HG03135 (cell line): Measurements from ENCODE around the gene DTNBP1.

Experiments used
- ATAC-seq: cut with Tn5 transposase; IDR thresholded peaks from one replicate; pipeline ENCODE4 v1.9.1; 2021; ENCODE audit warnings: mild to moderate bottlenecking, moderate library complexity; ENCODE audit not compliant: unreplicated experiment

DTNBP1 gene

DNA sequence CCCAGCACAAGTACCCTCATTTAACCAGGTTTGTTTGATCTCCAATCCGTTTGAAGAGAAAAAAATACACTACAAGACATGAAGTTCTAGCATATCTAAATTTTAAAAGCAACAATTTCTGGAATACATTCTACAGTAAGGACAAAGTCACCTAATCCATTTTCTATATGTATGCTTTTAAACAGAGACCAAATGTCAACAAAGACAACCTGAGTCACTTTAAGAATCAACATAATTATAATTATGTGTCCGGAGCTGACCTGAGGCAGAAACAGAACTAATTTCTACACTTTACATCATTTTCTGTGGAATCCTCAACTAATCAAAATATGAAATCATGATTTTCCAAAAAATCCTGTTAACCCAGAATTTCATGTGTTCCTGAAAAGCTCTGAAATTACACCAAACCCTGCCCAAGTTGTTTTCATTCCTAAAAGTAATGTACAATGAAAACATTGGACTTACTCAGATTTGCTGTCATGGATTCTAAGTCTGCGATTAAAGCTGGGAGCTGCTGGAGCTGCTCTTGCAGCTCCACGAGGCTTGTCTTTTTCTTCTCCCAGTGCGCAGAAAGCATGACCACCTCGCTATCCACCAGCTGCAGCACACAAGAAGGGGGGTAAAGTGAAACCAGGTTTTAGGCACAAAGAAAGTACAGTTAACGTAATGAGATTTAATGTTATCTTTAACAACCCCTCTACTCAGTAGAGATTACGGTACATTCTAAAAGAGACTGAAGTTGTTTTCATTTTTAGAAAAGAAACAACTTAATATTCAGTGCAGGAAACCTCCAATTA, 35.8 kb downstream of the DTNBP1 start:
- no peak for ATAC-seq

DNA sequence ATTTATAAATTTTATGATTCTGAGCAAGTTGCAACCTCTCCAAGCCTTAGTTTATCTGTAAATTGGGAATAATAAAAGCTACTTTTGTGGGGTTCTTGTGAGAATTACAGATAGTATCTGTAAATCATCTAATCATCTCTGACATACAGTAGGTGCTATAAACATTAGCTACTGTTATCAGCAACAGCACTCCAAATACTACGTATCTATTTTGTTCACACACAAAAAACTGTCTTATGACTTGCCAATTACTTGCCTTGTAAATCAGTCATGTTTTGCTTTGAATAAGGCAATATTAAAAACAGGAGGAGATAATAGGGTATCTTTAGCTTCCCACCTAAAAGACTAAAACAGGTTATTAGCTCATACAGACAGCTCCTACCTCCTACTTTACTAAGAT, 36.7 kb downstream of the DTNBP1 start:
- ATAC-seq: no peak

DNA sequence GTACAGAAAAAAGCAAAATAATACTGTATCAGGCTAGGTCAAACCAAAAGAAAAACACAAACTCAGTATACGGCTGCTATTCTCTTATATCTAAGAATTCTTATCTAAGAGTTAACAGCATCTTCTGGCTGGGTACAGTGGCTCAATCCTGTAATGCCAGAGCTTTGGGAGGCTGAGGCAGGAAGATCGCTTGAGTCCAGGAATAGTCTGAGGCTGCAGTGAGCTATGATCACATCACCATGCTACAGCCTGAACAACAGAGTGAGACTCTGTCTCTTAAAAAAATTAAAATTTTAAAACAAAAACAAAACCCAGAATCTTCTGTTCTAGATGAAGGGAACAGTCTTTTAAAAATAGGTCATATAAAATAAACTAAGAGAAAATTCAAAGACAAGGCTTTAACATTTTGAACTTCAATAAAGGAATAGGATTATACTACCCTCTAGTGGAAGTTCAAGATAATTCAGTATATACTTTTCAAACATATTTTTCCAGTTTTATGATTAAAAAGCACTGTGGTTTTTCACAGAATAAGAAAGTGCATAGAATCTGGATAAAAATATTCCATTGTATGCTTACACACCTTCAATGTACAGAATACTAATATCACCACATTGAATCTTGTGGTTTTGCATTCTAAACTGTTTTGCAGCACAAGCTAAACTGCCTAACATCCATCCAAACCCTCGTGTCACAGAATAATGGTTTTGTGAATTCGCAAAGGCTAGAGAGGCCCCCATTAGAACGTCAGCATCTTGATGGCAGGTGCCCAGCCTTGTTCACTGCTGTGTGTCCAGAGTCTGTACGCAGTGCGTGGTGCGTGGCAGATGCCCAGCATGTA, 39.3 kb downstream of the DTNBP1 start:
- no peak for ATAC-seq

DNA sequence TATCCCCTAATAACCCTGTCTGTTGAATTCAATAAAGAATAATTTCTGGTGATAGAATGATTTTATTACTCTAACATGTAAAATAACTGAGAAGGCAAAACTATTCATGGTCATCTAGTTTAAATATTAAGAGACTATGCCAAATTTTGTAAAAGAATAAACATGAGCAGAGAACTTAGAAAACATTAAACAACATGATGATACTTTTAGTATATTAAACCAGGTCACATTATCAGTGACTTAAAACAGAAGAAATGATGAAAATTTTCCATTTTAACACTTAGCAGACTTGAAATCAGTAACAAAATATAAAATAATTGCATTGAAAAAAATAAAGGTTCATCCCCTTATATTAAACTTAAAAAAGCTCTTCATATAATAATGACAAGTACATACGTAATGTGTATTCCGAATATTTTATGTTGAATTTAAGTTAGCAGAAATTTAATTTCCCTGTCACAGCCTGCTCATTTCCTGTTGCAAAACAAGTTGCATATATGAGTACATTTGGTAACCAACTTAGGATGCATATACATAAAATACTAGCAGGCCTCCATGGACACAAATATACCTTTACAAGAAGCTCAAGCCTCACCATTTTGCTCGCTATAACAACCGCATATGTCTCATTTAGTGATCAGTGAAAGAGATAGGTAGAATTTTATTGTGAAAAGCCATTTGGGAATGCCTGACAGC, 40.6 kb downstream of the DTNBP1 start:
- no peak for ATAC-seq

DNA sequence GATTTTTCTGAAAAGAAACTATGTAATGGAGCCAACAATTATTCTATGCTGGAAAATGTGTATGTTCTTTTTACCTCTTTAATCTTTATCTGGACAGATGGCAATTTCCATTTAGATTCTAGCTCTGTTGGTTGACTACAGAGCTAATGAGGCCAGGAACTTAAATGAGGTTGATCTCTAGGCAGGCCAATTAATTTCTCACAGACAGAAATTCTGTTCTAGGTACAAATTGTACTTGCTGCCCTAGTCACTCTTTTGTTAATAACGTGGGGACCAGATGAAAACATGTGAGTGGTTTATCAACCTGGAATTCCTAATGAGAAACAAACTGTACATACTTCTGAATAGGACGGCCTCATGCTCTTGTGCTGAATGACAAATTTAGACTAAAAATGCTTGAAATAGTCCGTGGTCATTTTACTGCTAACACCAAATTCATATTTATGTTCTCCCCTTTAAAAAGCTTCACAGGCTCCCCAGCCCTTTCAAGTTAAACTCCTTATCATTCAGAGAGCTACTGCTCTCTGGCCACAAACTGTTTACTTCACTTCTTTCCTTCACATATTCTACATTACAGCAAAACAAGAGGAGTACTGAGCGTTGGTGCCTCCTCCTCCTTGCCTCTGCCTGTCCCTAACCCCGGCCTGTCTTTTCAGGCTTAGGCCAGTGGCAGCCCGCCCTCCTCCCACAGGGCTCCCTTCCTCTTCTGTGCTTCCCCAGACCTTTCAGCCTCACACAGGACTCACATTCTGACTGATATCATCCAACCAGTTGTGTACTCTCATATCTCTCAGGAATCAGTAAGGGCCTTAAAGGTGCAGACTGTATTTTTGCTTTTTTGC, 41.4 kb downstream of the DTNBP1 start:
- peak; percentile 95 for ATAC-seq

DNA sequence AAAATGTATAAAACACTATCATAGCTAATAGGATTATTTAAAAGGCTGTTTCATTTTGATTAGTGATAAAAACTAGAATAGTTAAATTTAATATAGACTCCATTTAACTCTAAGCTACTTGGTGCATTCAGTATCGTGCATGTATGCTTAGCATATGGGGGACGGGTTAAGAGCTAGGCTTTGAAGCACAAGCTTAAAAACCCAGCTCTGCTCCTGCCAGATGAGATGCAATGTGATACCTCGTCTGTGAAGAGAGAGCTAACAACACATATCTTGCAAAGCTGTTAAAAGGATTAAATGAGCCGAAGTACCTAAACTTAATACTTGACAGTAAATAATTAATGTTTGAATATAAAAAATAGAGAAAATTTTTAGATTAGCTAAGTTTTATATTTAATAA, 42.2 kb downstream of the DTNBP1 start:
- no peak for ATAC-seq

DNA sequence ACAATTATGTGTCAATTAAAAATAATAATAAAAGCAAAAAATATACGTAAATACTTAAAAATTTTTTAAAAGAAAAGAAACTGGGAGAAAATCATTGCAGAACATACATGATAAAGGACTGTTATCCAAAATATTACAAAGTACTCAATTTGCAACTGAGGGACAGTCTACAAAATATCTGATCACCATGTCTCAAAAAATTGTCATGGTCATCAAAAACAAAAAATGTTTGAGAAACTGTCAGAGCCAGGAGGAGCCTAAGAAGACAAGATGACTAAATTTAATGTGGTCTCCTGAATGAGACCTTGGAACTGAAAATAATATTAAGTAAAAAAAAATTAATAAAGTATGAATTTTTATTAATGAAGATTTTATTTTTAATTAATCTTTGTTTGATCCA, 43.5 kb downstream of the DTNBP1 start:
- no peak for ATAC-seq

DNA sequence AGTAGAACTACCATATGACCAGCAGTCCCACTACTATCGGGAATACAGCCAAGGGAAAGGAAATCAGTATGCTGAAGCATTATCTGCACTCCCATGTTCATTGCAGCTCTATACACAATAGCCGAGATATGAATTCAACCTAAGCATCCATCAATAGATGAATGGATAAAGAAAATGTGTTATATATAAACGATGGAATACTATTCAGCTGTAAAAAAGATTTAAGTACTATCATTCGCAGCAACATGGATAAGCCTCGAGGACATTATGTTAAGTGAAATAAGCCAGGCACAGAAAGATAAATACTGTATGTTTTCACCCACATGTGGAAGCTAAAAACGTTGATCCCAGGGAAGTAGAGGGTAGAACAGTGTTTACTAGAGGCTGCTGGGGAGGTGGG, 44.1 kb downstream of the DTNBP1 start:
- no peak for ATAC-seq

DNA sequence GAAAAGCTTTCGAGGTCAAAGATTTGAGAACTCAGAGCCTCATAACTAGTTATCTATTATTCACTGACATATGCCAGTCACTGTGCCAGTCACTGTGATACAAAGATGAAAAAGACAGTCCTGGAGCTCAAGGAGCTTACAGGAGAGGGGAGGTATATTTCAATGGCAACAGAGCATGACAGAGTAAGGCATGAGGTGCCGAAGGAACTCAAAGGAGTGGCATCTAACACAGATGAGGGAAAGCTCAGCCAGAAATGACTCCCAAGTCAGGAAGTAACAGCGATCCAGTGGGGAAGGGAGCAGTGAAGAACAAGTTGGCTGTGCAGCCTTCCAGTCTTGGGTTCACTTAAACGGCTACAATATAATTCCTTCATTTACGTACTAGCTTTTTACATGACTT, 46.6 kb downstream of the DTNBP1 start:
- ATAC-seq: no peak

DNA sequence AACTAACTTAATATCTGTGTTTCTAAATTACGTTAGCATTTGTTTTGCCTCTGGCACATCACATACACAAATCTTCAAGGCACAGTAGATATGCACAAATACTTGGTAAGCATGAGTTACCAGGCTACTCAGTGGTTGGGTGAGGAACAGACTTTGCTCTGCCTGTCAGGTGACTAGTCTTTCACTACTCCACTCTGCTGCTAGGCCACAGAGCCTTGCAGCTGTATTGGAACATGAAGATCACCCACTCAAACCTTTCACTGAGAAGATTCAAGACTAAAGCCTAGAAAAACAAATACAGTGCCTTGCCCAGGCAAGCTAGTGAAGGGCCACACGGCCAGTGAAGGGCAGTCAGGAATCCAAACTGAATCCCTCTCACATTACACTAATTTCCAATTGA, 47.0 kb downstream of the DTNBP1 start:
- no peak for ATAC-seq

DNA sequence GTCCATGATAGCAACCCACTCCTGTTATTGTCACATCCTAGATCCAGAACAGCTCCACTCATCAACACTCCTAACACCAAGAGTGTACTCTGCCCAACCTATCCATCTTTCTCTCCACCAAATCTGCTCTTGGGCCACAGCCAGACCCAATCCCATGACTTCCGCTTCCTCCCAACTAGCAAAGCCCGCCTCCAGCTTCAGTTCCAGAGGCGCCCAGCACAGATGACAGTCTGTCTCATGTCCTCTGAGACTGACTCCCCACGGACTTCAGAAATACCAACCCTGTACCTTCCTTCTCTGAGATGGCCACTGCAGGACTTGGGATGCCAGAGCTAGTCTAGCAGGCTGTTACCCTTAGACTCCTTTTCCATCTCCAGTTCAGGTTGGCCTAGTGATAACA, 48.6 kb downstream of the DTNBP1 start:
- ATAC-seq: no peak

DNA sequence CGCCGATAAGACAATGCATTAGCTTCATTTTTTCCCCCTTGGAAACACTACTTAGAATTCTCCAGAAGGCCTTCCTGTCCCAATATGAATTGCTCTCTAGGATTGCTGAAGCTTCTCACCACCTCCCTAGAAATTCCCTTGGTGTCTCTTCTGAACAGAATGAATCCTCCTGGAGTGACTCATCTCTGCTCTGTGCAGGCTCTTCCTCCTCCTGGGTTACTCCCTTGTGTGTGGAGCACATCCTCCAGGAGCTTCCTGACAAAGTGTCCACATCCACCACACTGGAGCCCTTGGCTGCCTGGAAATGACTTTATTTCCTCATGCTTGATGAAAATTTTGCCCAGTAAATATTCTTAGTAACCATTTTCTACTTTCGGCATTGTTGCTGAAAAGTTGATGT, 54.4 kb downstream of the DTNBP1 start:
- no peak for ATAC-seq

DNA sequence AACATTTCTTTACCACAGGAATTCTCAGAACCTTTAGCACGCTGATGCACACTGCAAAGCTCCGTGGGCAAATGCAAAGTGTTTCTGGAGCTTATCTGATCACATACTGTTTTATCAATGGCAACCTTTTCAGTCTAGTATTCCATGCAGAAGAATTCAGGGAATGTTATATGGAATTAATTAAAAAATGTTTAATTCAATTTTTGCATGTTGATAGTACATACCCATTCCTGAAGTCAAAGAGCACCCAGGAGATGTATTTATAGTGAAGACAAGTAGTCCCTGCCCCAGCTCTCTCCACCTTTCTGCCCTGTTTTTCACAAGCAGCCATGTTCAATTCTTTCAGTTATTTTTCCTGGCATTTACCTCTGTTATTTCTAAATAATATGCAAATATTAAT, 55.2 kb downstream of the DTNBP1 start:
- no peak for ATAC-seq

DNA sequence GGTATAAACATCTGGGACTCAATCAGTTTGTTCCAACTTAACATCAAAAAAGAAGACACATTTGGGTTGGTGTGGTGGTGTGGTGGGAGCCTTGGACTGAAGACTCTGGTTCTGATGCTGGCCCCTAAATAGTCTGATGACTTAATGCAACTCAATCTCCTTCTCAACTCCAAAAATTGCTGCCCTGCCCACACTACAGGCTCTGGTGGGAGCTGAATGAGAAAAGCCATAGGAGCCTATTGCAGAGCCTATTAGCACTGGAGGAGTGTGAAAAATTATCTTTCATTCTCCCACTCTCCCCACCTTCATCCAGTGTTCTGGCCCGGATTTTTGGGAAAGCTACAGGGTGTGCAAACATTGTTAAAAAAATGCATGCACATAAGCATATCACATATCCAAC, 56.5 kb downstream of the DTNBP1 start:
- no peak for ATAC-seq

DNA sequence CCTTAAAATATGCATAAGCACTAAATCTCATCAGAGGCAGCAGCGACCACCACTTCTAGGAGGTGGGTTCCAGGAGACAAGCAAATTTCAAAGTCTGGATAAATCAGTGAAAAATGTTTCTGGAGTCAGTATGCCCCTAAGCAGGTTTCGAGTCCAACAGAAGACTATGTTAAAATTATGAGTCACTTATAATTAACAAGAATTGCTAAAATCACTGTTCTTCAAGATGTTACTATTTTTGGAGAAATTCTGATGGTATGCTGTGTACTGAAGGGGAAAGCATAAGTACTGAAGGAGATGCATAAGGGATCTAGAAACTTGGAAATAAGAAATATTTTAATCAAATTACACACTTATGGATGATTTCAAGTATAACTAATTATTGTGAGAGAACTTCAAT, 58.0 kb downstream of the DTNBP1 start:
- ATAC-seq: no peak

DNA sequence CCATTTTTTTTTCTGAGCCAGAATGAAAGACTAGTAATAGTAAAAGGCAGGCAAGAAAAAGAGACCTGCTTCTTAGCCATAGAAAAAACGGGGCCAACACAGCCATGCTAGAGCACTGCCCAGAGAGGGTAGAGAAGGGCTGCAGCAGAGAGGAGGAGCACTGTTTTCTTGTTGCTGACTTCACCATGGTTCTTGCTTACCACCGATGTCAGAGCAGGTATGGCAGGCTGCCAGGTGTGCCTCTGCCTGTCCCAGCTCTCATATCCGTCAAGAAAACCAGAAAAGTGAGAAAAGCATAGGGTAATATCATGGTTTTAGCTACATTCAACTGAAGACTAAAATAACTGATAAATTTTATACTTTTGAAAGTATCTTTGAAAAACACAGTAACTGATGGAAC, 60.7 kb downstream of the DTNBP1 start:
- ATAC-seq: no peak

DNA sequence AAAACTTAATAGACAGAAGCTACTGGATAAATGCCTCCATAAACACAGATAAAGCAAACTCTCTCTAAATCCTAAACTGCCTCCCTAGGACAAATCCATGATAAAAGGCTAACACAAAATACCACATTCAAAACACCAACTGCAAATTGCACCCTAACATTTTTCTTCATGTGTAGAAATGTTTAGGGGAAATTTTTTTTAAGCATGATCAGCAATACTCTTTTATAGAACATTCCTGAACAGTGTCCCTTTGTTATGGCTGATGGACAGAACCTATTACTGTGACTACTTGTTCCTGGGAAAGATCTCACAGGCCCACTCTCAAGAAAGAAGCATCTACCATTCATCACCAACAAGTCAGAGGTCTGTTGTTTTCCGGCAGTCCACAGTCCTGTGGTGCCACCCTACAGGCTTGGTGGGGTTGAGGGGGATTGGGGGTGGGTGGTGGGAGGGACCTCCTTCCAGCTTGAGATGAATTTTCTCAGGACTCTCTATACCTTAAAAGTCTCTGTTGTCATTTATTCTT, 64.5 kb downstream of the DTNBP1 start:
- ATAC-seq: no peak

DNA sequence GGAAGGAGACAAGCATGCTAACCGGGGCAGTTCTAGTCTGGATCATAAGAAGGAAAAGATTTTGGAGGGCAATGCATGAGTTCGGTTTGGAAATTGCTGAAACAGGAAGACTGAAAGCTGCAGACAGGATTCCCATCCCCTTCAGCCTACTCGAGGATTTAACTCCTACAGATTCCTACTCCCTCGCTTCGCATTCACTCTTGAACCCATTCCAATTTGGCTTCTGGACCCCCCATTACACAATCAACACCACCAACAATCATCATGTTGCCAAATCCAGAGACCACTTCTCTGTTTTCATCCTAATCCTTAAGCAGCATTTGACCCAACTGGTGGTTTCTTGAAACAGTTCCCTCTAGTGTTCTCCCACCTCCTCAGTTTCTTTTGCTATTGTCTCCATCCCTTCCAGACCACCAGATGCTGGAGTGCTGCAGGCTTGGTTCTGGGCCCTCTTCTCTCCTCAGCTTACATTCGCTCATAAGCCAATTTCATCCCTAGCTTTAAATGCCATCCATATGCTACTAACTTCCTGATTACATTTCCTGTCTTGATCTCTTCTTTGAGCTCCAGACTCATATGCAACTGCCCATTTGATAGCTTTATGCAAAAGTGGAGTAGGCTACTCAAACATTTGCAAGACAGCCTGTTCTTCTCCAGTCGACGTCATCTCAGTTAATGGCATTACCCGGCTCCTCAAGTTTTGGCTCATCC, 66.5 kb downstream of the DTNBP1 start:
- ATAC-seq: no peak

DNA sequence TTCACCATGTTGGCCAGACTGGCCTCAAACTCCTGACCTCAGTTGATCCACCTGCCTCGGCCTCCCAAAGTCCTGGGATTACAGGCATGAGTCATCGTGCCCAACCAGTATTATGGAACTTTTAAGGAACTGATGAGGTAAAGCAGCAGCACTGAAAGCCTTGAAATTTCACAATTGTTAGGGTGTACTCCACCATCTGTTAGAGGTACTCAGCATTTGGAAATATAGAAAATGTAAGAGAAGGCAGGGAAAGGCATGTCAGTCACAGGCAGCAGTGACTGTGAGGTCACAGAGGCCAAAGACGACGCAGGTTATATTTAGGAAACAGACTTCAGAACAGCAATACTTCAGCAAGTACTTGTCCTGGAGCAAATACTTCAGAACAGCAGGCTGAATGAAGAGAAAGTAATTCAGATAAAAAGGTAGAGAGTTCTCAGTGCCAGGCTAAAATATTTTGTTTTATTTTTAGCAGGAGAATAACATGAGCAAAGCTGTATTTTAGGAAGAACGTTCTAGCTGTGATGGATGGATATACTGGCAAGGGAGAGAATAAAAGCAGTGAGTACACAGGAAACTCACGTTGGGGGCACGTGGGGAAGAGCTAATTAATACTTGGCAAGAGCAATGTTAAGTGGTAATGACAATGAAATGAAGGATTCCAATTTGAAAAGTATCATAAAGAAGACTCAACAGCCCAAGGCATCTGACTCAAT, 67.2 kb downstream of the DTNBP1 start:
- no peak for ATAC-seq
